Breast epithelium (tissue), 3 donors: ENCODE measurements around the gene SEPSECS.

Experiments used
- POLR2AphosphoS5 ChIP-seq, 3 donors: sonication (generic); formaldehyde crosslinking; IDR thresholded peaks; one replicate each; pipeline ENCODE4 v1.6.1; 2017; ENCODE audit warnings: antibody characterized with exemption in 3 of 3
- TF ChIP-seq, protein P1 (sequence below), 3 donors: fragments of 450-650 bp; IDR thresholded peaks; one replicate each; pipeline ENCODE4 v1.5.1; 2016 to 2017; ENCODE audit warnings: antibody characterized with exemption in 3 of 3, mild to moderate bottlenecking in 3 of 3, moderate library complexity in 3 of 3

DNA sequence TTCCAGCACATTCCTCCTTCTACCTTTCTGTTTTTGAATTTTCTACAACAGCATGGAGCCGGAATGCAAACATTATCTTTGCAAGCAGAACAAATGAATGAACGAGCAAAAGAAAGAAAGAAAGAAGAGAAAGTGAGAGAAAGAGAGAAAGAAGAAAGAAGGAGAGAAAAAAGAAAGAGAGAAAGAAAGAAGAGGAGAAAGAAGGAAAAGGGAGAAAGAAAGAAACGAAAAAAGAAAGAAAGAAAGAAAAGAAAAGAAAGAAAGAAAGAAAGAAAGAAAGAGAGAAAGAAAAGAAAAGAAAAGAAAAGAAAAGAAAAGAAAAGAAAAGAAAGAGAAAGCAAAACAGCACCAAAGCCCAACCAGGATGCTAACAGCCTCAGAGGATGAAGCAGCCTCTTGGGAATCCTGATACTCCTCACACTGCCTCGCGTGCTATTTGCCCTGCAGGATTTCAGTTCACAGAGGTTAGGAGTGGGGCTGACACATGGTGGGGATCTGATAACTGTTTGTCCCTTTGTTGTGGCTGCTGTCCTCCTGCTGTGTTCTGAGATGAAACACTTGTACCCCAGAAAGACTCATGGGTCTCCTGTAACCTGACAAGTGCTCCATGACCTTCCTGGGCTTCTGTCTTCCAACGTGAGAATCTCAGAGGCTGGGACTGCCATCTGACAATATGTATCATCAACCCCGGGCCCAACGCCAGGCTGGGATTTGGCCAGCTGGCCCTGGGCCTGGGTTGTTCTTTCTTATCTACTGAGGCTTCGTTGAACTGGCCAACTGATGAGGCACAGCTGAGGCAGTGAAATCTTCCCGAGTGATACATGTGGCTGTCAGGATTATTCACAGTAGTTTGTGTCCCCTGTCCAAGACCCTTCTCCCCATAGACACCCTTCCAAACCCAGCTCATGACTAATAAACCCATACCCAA, 61.0 kb downstream of the SEPSECS start:
- TF ChIP-seq, protein P1, sequence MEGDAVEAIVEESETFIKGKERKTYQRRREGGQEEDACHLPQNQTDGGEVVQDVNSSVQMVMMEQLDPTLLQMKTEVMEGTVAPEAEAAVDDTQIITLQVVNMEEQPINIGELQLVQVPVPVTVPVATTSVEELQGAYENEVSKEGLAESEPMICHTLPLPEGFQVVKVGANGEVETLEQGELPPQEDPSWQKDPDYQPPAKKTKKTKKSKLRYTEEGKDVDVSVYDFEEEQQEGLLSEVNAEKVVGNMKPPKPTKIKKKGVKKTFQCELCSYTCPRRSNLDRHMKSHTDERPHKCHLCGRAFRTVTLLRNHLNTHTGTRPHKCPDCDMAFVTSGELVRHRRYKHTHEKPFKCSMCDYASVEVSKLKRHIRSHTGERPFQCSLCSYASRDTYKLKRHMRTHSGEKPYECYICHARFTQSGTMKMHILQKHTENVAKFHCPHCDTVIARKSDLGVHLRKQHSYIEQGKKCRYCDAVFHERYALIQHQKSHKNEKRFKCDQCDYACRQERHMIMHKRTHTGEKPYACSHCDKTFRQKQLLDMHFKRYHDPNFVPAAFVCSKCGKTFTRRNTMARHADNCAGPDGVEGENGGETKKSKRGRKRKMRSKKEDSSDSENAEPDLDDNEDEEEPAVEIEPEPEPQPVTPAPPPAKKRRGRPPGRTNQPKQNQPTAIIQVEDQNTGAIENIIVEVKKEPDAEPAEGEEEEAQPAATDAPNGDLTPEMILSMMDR (IDR thresholded peaks at IDR 0.05): no peak
- TF ChIP-seq POLR2AphosphoS5 (IDR thresholded peaks at IDR 0.05): no peak
